Muscle layer of colon (tissue), 2 donors: ENCODE data around the gene TNIK.

Experiments used
- H3K27ac ChIP-seq: one replicate; pipeline ENCODE4 v1.7.0; 2013; ENCODE audit warnings: low read depth, mild to moderate bottlenecking, low read length, moderate library complexity
- H3K27me3 ChIP-seq, 2 donors: one replicate each; pipeline ENCODE4 v1.7.0; 2013; ENCODE audit warnings: low read length in 2 of 2, mild to moderate bottlenecking in 2 of 2; ENCODE audit not compliant: insufficient read depth in 2 of 2, control insufficient read depth in 1 of 2
- H3K36me3 ChIP-seq: one replicate; pipeline ENCODE4 v1.7.0; 2013; ENCODE audit warnings: mild to moderate bottlenecking, low read length; ENCODE audit not compliant: insufficient read depth
- H3K4me1 ChIP-seq: one replicate; pipeline ENCODE4 v1.7.0; 2013; ENCODE audit warnings: mild to moderate bottlenecking, low read length; ENCODE audit not compliant: insufficient read depth
- H3K4me3 ChIP-seq, 2 donors: one replicate each; pipeline ENCODE4 v1.7.0; 2013; ENCODE audit warnings: low read length in 2 of 2, low read depth in 1 of 2, mild to moderate bottlenecking in 1 of 2, moderate library complexity in 1 of 2
- H3K9ac ChIP-seq: one replicate; pipeline ENCODE4 v1.7.0; 2013; ENCODE audit warnings: low read length
- H3K9me3 ChIP-seq: one replicate; pipeline ENCODE4 v1.7.0; 2013; ENCODE audit warnings: mild to moderate bottlenecking, low read length
- donor health status: abdominal sarcoma.
- donor health status: Adenocarcinoma of cecum.

TNIK gene

GRCh38 chr3:171240504-171240835 is 219.7 kb downstream of the TNIK start:
- H3K27ac ChIP-seq, result no peak overlapping the region
- peaks cover 11% of the 10 kb centered on the region for H3K4me1 ChIP-seq
- H3K9me3 ChIP-seq, result no peaks in the 10 kb centered on the region
- no peak overlapping the region for H3K9ac ChIP-seq
- no peaks in the 10 kb centered on the region for H3K36me3 ChIP-seq
- no peak overlapping the region for H3K4me3 ChIP-seq
- H3K27me3 ChIP-seq, result no peaks in the 10 kb centered on the region

GRCh38 chr3:171239757-171240503 is 220.3 kb downstream of the TNIK start:
- Histone ChIP-seq H3K27me3 (no peaks in the 10 kb centered on the region), H3K4me3 (no peak overlapping the region), H3K36me3 (no peaks in the 10 kb centered on the region), H3K4me1 (peaks cover 11% of the 10 kb centered on the region), H3K27ac (no peak overlapping the region), H3K9ac (no peak overlapping the region), H3K9me3 (no peaks in the 10 kb centered on the region)

- H3K27ac ChIP-seq, result no peak overlapping the region
- no peak overlapping the region for H3K9ac ChIP-seq
- H3K36me3 ChIP-seq, result no peaks in the 10 kb centered on the region
- H3K4me1 ChIP-seq, result peaks cover 11% of the 10 kb centered on the region
- H3K4me3 ChIP-seq, result no peak overlapping the region
- no peaks in the 10 kb centered on the region for H3K9me3 ChIP-seq
- H3K27me3 ChIP-seq, result no peaks in the 10 kb centered on the region
These were observed 223.2 kb downstream of the TNIK start for GRCh38 chr3:171237009-171237385.

- no peaks in the 10 kb centered on the region for H3K27me3 ChIP-seq
- H3K27ac ChIP-seq, result no peak overlapping the region
- no peaks in the 10 kb centered on the region for H3K9me3 ChIP-seq
- H3K4me3 ChIP-seq, result no peak overlapping the region
- H3K36me3 ChIP-seq, result no peaks in the 10 kb centered on the region
- H3K9ac ChIP-seq, result no peak overlapping the region
- H3K4me1 ChIP-seq, result peaks cover 11% of the 10 kb centered on the region
These were observed 223.8 kb downstream of the TNIK start for GRCh38 chr3:171236265-171237008.

- Histone ChIP-seq H3K4me1 (peaks cover 11% of the 10 kb centered on the region), H3K9me3 (no peaks in the 10 kb centered on the region), H3K9ac (no peak overlapping the region), H3K36me3 (no peaks in the 10 kb centered on the region), H3K27ac (no peak overlapping the region), H3K4me3 (no peak overlapping the region), H3K27me3 (no peaks in the 10 kb centered on the region)
These were observed 225.8 kb downstream of the TNIK start for GRCh38 chr3:171234298-171235010.

GRCh38 chr3:171231361-171231760 is 228.8 kb downstream of the TNIK start:
- H3K4me3 ChIP-seq, result no peak overlapping the region
- H3K27me3 ChIP-seq, result no peaks in the 10 kb centered on the region
- H3K27ac ChIP-seq, result no peak overlapping the region
- no peaks in the 10 kb centered on the region for H3K36me3 ChIP-seq
- peaks cover 7% of the 10 kb centered on the region for H3K4me1 ChIP-seq
- no peaks in the 10 kb centered on the region for H3K9me3 ChIP-seq
- no peak overlapping the region for H3K9ac ChIP-seq

- Histone ChIP-seq H3K9ac (no peak overlapping the region), H3K9me3 (no peaks in the 10 kb centered on the region), H3K27me3 (no peaks in the 10 kb centered on the region), H3K27ac (no peak overlapping the region), H3K4me3 (no peak overlapping the region), H3K4me1 (peaks cover 2% of the 10 kb centered on the region), H3K36me3 (no peaks in the 10 kb centered on the region)
These were observed 229.3 kb downstream of the TNIK start for GRCh38 chr3:171230865-171231264.

GRCh38 chr3:171229173-171229572 is 231.0 kb downstream of the TNIK start:
- no peak overlapping the region for H3K4me3 ChIP-seq
- no peaks in the 10 kb centered on the region for H3K9me3 ChIP-seq
- H3K36me3 ChIP-seq, result no peaks in the 10 kb centered on the region
- H3K4me1 ChIP-seq, result no peaks in the 10 kb centered on the region
- no peaks in the 10 kb centered on the region for H3K27me3 ChIP-seq
- H3K27ac ChIP-seq, result no peak overlapping the region
- H3K9ac ChIP-seq, result no peak overlapping the region

- no peaks in the 10 kb centered on the region for H3K4me1 ChIP-seq
- H3K36me3 ChIP-seq, result no peaks in the 10 kb centered on the region
- H3K27me3 ChIP-seq, result no peaks in the 10 kb centered on the region
- no peak overlapping the region for H3K9ac ChIP-seq
- H3K4me3 ChIP-seq, result no peak overlapping the region
- H3K27ac ChIP-seq, result no peak overlapping the region
- H3K9me3 ChIP-seq, result no peaks in the 10 kb centered on the region
These were observed 232.0 kb downstream of the TNIK start for GRCh38 chr3:171228240-171228639.

GRCh38 chr3:171227828-171228227 is 232.4 kb downstream of the TNIK start:
- no peaks in the 10 kb centered on the region for H3K27me3 ChIP-seq
- H3K9me3 ChIP-seq, result no peaks in the 10 kb centered on the region
- no peak overlapping the region for H3K9ac ChIP-seq
- no peak overlapping the region for H3K4me3 ChIP-seq
- H3K4me1 ChIP-seq, result no peaks in the 10 kb centered on the region
- H3K27ac ChIP-seq, result no peak overlapping the region
- no peaks in the 10 kb centered on the region for H3K36me3 ChIP-seq

GRCh38 chr3:171227359-171227758 is 232.8 kb downstream of the TNIK start:
- H3K4me1 ChIP-seq, result no peaks in the 10 kb centered on the region
- no peaks in the 10 kb centered on the region for H3K36me3 ChIP-seq
- H3K27me3 ChIP-seq, result no peaks in the 10 kb centered on the region
- H3K27ac ChIP-seq, result no peak overlapping the region
- H3K4me3 ChIP-seq, result no peak overlapping the region
- H3K9me3 ChIP-seq, result no peaks in the 10 kb centered on the region
- no peak overlapping the region for H3K9ac ChIP-seq
